Measurements from ENCODE around the gene AP1AR. TPM values are rescaled to one million over a fixed set of nuclear protein-coding genes. Genes with fewer than 3 reads are reported as not detected.

Gene AP1AR
- total RNA-seq, 1 experiment from 2014 or later, result 38.4 TPM

DNA sequence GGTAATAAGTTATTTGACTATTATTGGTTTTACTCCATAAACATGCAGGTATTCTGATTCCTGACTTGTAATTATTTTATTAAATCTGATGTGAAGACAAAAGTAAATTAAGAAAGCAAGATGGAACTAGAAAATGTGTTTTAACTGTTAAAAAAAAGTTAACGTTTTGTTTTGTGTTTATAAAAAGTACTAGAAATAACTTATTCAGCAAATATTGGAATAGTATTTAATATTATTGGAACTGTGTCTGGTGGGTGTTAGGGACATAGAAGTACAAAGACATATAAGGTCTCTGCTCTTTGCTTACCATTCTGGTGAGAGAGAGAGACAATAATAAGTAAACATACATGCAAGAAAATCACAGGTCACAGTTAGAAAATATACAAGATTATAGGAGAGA, 38.5 kb downstream of the AP1AR start:
- peaks cover 17% of the 10 kb centered on the region for H3K4me1 Mint-ChIP-seq (ENCODE audit: insufficient read depth, unreplicated experiment)
- DNase-seq (ENCODE audit: unreplicated experiment), result no peak
- BruUV-seq (replicated peaks), result no TSS peak
- peak overlapping the region; percentile 23 for H3K27ac Mint-ChIP-seq (ENCODE audit: low read depth, unreplicated experiment)
- no peak for TF ChIP-seq CTCF (IDR thresholded peaks at IDR 0.05; ENCODE audit: unreplicated experiment)
- intact Hi-C loops (cut with micrococcal nuclease), result no loop called here
- no peaks in the 10 kb centered on the region for H3K9me3 Mint-ChIP-seq (ENCODE audit: unreplicated experiment)
- H3K27me3 Mint-ChIP-seq (ENCODE audit: insufficient read depth, unreplicated experiment), result no peaks in the 10 kb centered on the region
- H3K36me3 Mint-ChIP-seq (ENCODE audit: insufficient read depth, unreplicated experiment), result peaks cover 21% of the 10 kb centered on the region
- CTCF ChIA-PET, result interaction anchor here (0.5 kb wide), 1 partner anchor 11 kb away, joined by 3 read pairs; no protein-coding TSS in a partner anchor
- POLR2A ChIA-PET, result interaction anchor here (0.6 to 1.4 kb wide), 4 partner anchors 15 to 120 kb away, joined by 3 to 11 read pairs (median 3); partner anchors contain the start of gene TIFA
- H3K4me3 Mint-ChIP-seq (ENCODE audit: unreplicated experiment), result no peak overlapping the region

DNA sequence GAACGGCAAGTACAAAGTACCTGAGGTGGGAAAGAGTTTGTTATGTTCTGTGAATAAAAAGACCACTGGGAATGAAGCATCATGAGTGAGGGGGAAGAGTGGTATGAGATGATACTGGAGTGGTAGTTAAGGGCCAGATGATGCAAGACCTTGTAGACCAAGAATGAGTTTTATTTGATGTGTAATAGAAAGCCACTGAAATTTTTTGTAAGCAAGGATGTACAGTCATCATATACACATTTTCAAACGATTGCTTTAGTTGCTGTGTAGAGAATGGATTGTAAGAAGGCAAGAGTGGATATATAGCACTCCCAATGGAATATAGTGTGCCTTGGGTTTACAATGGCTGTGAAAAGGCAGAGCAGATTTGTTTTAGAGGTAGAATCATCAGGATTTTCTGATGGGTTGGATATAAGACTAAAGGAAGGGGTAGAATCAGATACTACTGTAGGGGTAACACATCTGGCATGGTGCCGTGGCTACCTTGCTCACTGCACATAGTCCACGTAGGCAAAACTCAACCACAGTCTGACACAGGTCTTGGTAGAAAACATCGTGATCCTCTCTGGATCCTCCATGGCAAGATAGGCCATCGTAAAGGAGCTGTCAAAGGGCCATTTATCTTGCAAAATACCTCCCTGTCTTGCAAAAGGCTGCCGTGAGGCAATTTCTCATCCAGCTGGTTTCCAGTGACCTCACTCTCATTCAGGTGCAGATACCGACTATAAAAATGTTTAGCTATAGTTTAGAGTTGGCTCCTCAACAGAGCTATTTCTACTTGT, 39.2 kb downstream of the AP1AR start:
- TF ChIP-seq CTCF (IDR thresholded peaks at IDR 0.05; ENCODE audit: unreplicated experiment), result no peak
- ChIA-PET POLR2A (interaction anchor here (0.6 to 1.7 kb wide), 9 partner anchors 8 to 91 kb away, joined by 3 to 11 read pairs (median 6); partner anchors contain the start of genes ALPK1, AP1AR and TIFA), CTCF (interaction anchor here (0.6 to 1.5 kb wide), 5 partner anchors 26 to 172 kb away, joined by 3 to 8 read pairs (median 4); partner anchors contain the start of gene ALPK1)
- peak; percentile 61 for DNase-seq (ENCODE audit: unreplicated experiment)
- Mint-ChIP-seq H3K4me1 (ENCODE audit: insufficient read depth, unreplicated experiment) (peaks cover 18% of the 10 kb centered on the region), H3K9me3 (ENCODE audit: unreplicated experiment) (no peaks in the 10 kb centered on the region), H3K36me3 (ENCODE audit: insufficient read depth, unreplicated experiment) (peaks cover 21% of the 10 kb centered on the region), H3K4me3 (ENCODE audit: unreplicated experiment) (no peak overlapping the region), H3K27me3 (ENCODE audit: insufficient read depth, unreplicated experiment) (no peaks in the 10 kb centered on the region), H3K27ac (ENCODE audit: low read depth, unreplicated experiment) (peak overlapping the region; percentile 23)
- TSS peak; percentile 73 for BruUV-seq (replicated peaks)
- intact Hi-C loops (cut with micrococcal nuclease), result no loop called here

DNA sequence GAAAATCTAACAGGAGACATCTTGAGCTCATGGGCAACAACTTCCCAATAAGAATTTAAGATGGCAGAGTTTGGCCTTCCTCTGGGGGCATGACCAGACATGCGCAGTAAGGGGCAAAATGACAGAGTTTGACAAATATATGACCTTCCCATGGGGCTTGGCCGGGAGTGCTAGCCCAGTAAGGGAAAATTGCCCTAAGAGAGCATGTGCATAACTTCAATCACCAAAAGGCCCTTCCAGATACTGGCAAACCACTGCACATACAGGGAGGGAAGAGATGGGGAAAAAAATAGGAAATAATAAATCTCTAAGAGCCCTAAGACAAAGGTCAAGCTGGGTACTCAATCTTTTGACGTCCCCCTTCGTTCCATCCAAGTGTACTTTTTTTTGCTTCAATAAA, 40.7 kb downstream of the AP1AR start:
- no peak overlapping the region for H3K27ac Mint-ChIP-seq (ENCODE audit: low read depth, unreplicated experiment)
- peaks cover 26% of the 10 kb centered on the region for H3K4me1 Mint-ChIP-seq (ENCODE audit: insufficient read depth, unreplicated experiment)
- BruUV-seq (replicated peaks), result no TSS peak
- no peak overlapping the region for H3K4me3 Mint-ChIP-seq (ENCODE audit: unreplicated experiment)
- ChIA-PET POLR2A (interaction anchor here (0.7 to 1.7 kb wide), 3 partner anchors 11 to 40 kb away, joined by 4 to 9 read pairs (median 8); partner anchors contain the start of genes AP1AR and TIFA), CTCF (interaction anchor here (0.6 to 2.0 kb wide), 4 partner anchors 17 to 173 kb away, joined by 4 to 8 read pairs (median 4); no protein-coding TSS in a partner anchor)
- TF ChIP-seq CTCF (IDR thresholded peaks at IDR 0.05; ENCODE audit: unreplicated experiment), result no peak
- DNase-seq (ENCODE audit: unreplicated experiment), result no peak
- intact Hi-C loops (cut with micrococcal nuclease), result no loop called here
- H3K27me3 Mint-ChIP-seq (ENCODE audit: insufficient read depth, unreplicated experiment), result no peaks in the 10 kb centered on the region
- peaks cover 22% of the 10 kb centered on the region for H3K36me3 Mint-ChIP-seq (ENCODE audit: insufficient read depth, unreplicated experiment)
- H3K9me3 Mint-ChIP-seq (ENCODE audit: unreplicated experiment), result no peaks in the 10 kb centered on the region

- no TSS peak for BruUV-seq (replicated peaks)
- no peak overlapping the region for H3K4me3 Mint-ChIP-seq (ENCODE audit: unreplicated experiment)
- DNase-seq (ENCODE audit: unreplicated experiment), result no peak
- H3K27ac Mint-ChIP-seq (ENCODE audit: low read depth, unreplicated experiment), result no peak overlapping the region
- no peaks in the 10 kb centered on the region for H3K27me3 Mint-ChIP-seq (ENCODE audit: insufficient read depth, unreplicated experiment)
- H3K9me3 Mint-ChIP-seq (ENCODE audit: unreplicated experiment), result no peaks in the 10 kb centered on the region
- peaks cover 13% of the 10 kb centered on the region for H3K36me3 Mint-ChIP-seq (ENCODE audit: insufficient read depth, unreplicated experiment)
- POLR2A ChIA-PET, result interaction anchor here (1.3 kb wide), 1 partner anchor 9 kb away, joined by 6 read pairs; no protein-coding TSS in a partner anchor
- CTCF ChIA-PET, result interaction anchor here (0.7 kb wide), 1 partner anchor 768 kb away, joined by 3 read pairs; no protein-coding TSS in a partner anchor
- intact Hi-C loops (cut with micrococcal nuclease), result no loop called here
- TF ChIP-seq CTCF (IDR thresholded peaks at IDR 0.05; ENCODE audit: unreplicated experiment), result no peak
- peaks cover 49% of the 10 kb centered on the region for H3K4me1 Mint-ChIP-seq (ENCODE audit: insufficient read depth, unreplicated experiment)
These were observed 43.4 kb downstream of the AP1AR start for GRCh38 chr4:112274959-112275358.
